ENCODE data around the gene COL27A1. TPM values are rescaled to one million over a fixed set of nuclear protein-coding genes. Genes with fewer than 3 reads are reported as not detected.

Gene COL27A1
- total RNA-seq, 6 experiments from 2014 or later = 22.2 to 24.1 (median 23.4) TPM

- H3K9me3 Mint-ChIP-seq = no peaks in the 10 kb centered on the region
- H3K27ac Mint-ChIP-seq = peak overlapping the region; percentile 96
- no peak overlapping the region for H3K4me3 Mint-ChIP-seq
- H3K27me3 Mint-ChIP-seq (ENCODE audit: insufficient read depth) = peaks cover 7% of the 10 kb centered on the region
- TF ChIP-seq, protein P1, sequence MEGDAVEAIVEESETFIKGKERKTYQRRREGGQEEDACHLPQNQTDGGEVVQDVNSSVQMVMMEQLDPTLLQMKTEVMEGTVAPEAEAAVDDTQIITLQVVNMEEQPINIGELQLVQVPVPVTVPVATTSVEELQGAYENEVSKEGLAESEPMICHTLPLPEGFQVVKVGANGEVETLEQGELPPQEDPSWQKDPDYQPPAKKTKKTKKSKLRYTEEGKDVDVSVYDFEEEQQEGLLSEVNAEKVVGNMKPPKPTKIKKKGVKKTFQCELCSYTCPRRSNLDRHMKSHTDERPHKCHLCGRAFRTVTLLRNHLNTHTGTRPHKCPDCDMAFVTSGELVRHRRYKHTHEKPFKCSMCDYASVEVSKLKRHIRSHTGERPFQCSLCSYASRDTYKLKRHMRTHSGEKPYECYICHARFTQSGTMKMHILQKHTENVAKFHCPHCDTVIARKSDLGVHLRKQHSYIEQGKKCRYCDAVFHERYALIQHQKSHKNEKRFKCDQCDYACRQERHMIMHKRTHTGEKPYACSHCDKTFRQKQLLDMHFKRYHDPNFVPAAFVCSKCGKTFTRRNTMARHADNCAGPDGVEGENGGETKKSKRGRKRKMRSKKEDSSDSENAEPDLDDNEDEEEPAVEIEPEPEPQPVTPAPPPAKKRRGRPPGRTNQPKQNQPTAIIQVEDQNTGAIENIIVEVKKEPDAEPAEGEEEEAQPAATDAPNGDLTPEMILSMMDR (IDR thresholded peaks at IDR 0.05) = no peak
- peaks cover 8% of the 10 kb centered on the region for H3K36me3 Mint-ChIP-seq (ENCODE audit: low read depth)
- no peak for DNase-seq
- peaks cover 71% of the 10 kb centered on the region for H3K4me1 Mint-ChIP-seq (ENCODE audit: low read depth)
These were observed 16.2 kb downstream of the COL27A1 start for GRCh38 chr9:114171500-114171899.

- peak overlapping the region; percentile 53 for H3K4me3 Mint-ChIP-seq
- H3K9me3 Mint-ChIP-seq = no peaks in the 10 kb centered on the region
- peaks cover 9% of the 10 kb centered on the region for H3K27me3 Mint-ChIP-seq (ENCODE audit: insufficient read depth)
- peak overlapping the region; percentile 96 for H3K27ac Mint-ChIP-seq
- peaks cover 88% of the 10 kb centered on the region for H3K4me1 Mint-ChIP-seq (ENCODE audit: low read depth)
- TF ChIP-seq, protein P1 (IDR thresholded peaks at IDR 0.05) = no peak
- peaks cover 7% of the 10 kb centered on the region for H3K36me3 Mint-ChIP-seq (ENCODE audit: low read depth)
- peak; percentile 94 for DNase-seq
These were observed 17.9 kb downstream of the COL27A1 start for GRCh38 chr9:114172981-114173833.

DNA sequence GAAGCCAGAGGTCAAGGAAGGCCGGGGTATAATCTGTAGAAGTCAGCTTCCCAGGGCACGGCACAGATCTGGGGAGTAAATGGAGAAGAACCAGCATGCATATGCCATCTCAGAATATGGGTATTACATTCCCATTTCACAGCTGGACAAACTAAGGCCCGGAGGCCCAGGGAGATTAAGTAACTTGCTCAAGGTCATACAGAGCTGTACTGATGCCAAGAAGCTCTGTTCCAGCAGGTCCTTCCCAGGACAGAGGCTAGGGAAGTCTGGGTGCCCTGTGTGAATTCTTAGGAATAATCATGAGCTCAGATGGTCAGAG is 19.2 kb downstream of the COL27A1 start:
- Mint-ChIP-seq H3K27me3 (ENCODE audit: insufficient read depth) (peaks cover 8% of the 10 kb centered on the region; the same call in 1 of the 2 replicates), H3K4me3 (peak overlapping the region; percentile 37), H3K4me1 (ENCODE audit: low read depth) (peaks cover 88% of the 10 kb centered on the region), H3K9me3 (no peaks in the 10 kb centered on the region), H3K36me3 (ENCODE audit: low read depth) (peaks cover 5% of the 10 kb centered on the region; the same call in 1 of the 2 replicates), H3K27ac (peak overlapping the region; percentile 96)
- no peak for DNase-seq
- TF ChIP-seq, protein P1 (IDR thresholded peaks at IDR 0.05) = no peak

DNA sequence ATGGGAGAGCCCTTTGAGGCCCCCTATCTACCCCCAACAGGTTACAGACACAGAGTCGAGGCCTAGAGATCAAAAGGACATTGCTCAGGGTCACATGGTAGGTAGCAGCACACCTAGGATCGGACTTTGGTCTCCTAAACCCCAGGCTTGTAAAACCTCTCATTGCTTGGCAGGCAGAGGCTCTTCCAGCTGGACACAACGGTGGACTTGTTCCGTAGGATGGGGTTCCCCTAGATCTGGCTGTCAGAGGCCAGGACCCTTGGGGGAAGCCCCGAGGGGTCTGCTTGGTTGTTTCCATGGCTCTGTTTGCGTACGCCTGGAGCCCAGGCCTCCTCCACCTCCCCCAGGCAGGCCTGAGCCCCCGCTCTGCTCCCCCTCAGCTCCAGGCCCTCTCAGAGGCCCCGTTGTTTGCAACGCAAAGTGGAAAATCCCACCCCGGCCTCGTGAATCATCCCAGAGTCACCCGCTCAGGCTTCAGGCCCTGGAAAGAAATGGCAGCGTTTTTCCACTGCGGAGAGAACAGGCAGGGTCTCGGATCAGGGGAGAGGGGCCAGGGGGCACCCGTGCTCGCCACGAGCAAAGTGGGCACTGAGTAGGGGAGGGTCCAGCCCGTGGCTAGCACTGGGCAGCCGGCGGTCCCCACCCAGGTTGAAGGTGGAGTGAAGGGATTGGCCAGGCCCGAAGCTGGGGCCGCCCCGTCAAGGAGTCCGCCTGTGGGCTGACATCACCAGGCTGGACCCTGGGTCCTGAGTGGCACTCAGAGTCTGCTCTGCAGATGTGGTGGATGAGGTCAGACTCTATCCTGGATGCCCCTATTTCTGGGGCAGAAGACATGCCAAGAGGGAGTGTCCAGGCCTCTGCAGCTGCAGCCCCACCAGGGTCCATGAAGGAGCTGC is 19.8 kb downstream of the COL27A1 start:
- H3K27ac Mint-ChIP-seq = peak overlapping the region; percentile 96
- DNase-seq = peak; percentile 67
- peaks cover 84% of the 10 kb centered on the region for H3K4me1 Mint-ChIP-seq (ENCODE audit: low read depth)
- peaks cover 8% of the 10 kb centered on the region; the same call in 1 of the 2 replicates for H3K27me3 Mint-ChIP-seq (ENCODE audit: insufficient read depth)
- H3K4me3 Mint-ChIP-seq = peak overlapping the region; percentile 37
- peaks cover 5% of the 10 kb centered on the region; the same call in 1 of the 2 replicates for H3K36me3 Mint-ChIP-seq (ENCODE audit: low read depth)
- TF ChIP-seq, protein P1 (IDR thresholded peaks at IDR 0.05) = no peak
- H3K9me3 Mint-ChIP-seq = no peaks in the 10 kb centered on the region

- peak overlapping the region; percentile 51 for H3K4me3 Mint-ChIP-seq
- H3K9me3 Mint-ChIP-seq = no peaks in the 10 kb centered on the region
- H3K4me1 Mint-ChIP-seq (ENCODE audit: low read depth) = peaks cover 96% of the 10 kb centered on the region
- H3K27me3 Mint-ChIP-seq (ENCODE audit: insufficient read depth) = peaks cover 5% of the 10 kb centered on the region; the same call in 1 of the 2 replicates
- peaks cover 5% of the 10 kb centered on the region; the same call in 1 of the 2 replicates for H3K36me3 Mint-ChIP-seq (ENCODE audit: low read depth)
- H3K27ac Mint-ChIP-seq = peak overlapping the region; percentile 96
- TF ChIP-seq, protein P1 (IDR thresholded peaks at IDR 0.05) = no peak
- DNase-seq = no peak
These were observed 21.4 kb downstream of the COL27A1 start for GRCh38 chr9:114176624-114177291.

All from HFFc6 (cell line).